IPS DF 4.7 (cell line): ENCODE results near the gene MRPL21.

Experiments
- DNase-seq: peaks from one replicate; pipeline ENCODE4 v3.0.0-alpha.2; 2013; ENCODE audit warnings: low spot score; ENCODE audit errors: extremely low read depth

The MRPL21 gene

GRCh38 chr11:68935066-68935465, 31.4 kb upstream of the MRPL21 start:
- DNase-seq: no peak

- no peak for DNase-seq
Measured at GRCh38 chr11:68934666-68935065, 31.0 kb upstream of the MRPL21 start.

DNA sequence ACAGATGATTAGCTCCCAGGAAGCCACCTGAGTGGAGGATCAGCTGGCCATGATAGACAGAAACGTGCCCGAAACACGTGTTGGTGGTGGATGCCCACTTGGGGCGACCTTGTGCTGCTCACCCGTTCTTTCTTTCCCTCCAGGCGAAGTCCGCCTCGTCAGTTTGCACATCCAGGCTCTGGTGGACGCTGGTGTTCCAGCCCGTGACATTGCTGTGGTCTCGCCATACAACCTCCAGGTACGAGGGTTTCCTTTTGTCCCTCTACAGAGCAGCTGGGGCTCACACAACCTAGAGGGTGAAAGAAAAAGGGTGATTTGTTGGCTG, 30.7 kb upstream of the MRPL21 start:
- no peak for DNase-seq

GRCh38 chr11:68933605-68934320, 30.1 kb upstream of the MRPL21 start:
- DNase-seq: no peak

DNA sequence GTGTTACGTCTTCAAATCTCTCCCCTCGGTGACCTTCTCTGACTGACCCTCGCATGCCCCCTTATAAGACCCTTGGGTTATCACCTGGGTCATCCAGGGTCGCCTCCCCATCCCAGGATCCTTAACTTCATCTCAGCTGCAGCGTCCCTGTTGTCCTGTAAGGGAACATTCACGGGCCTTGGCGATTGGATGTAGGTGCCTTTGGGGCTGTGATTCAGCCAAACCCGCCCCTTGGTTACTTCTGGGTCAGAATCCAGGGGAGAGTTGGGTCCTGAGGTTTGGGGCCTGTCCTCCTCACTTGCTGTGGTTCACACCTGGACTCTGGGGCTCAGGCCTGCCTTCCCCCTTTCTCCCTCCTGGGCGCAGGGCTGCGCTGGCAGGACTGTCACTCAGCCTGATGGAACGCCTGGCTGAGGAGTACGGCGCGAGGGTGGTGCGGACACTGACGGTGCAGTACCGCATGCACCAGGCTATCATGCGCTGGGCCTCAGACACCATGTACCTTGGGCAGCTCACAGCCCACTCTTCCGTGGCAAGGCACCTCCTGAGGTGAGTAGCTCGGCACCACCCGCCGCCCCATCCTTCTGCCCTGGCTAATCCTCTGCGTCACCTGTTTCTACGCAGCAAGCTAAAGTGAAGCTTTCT, 29.4 kb upstream of the MRPL21 start:
- no peak for DNase-seq

- DNase-seq: no peak
Measured at GRCh38 chr11:68932358-68932757, 28.7 kb upstream of the MRPL21 start.

GRCh38 chr11:68931911-68932310, 28.3 kb upstream of the MRPL21 start:
- DNase-seq: no peak

GRCh38 chr11:68930991-68931855, 27.6 kb upstream of the MRPL21 start:
- no peak for DNase-seq

GRCh38 chr11:68929706-68930570, 26.3 kb upstream of the MRPL21 start:
- no peak for DNase-seq

GRCh38 chr11:68929135-68929534, 25.5 kb upstream of the MRPL21 start:
- no peak for DNase-seq

DNA sequence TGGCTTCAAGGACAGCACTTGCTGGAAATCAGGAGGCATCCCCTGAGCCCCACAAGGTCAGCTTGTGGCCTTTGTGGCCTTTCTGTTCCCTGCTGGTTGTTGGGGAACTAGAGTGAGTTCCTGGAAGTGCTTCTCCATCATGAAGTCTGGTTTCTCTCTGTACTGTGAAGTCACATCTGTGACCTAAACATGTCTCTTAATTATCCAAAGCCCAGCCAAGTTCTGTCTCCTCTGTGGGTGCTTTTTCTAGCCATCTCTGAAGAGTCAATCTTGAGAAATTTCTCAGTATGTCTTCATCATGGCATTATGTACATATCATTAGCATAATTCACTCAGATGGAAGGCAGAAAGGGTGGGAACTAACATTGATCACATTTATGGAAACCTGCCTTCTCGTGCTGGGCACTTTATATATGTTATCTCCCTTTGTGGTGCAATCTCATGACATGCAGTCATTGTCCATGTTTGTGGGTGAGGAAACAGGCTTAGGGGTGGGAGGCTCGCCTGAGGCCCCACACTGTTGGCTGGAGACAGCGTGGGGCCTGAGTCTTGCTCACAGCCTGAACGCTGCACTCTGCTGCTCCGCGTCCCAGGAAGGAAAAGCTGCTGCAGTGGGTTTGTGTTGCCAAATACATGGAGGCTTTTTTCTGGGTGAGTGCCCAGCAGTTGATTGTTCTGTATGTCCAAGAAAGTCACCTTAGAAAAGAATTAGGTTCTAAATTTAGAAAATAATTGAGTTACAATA, 24.7 kb upstream of the MRPL21 start:
- DNase-seq: no peak

- DNase-seq: no peak
Measured at GRCh38 chr11:68927280-68928135, 23.9 kb upstream of the MRPL21 start.

DNA sequence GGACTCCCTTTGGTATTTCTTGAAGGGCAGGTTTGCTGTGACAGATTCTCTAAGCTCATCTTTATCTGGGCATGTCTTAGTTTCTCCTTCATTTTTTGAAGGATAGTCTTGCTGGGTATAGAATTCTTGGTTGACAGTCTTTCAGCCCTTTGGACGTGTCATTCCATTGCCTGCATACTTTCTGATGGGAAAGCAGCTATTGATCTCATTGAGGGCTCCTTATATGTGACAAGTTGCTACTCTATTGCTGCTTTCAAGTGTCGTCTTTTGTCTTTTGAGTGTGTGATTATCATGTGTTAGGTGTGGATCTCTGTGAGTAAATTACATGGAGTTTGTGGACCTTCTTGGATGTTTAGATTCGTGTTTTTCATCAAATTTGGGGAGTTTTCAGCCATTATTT, 22.0 kb upstream of the MRPL21 start:
- no peak for DNase-seq

GRCh38 chr11:68924073-68924925, 20.7 kb upstream of the MRPL21 start:
- DNase-seq: no peak

DNA sequence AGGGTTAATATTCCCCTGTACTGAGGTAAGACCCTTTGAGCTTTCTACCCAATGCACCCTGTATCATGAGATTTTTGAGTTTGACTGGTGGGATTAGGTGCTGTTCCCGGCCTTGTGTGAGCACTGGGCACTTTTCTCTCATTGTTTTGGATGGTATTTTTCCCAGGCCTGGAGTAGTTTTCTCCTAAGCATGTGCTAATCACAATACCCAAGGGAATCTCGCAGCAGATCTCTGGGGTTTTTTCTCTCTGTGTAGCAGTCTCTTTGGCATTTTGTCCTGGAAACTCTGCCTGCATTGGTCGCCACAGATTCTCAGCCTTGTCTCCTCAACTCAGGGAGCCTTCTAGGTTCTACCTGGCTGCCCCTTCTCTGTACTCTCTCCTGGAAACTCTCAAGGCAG, 20.0 kb upstream of the MRPL21 start:
- no peak for DNase-seq

- no peak for DNase-seq
Measured at GRCh38 chr11:68916439-68916838, 12.8 kb upstream of the MRPL21 start.

DNA sequence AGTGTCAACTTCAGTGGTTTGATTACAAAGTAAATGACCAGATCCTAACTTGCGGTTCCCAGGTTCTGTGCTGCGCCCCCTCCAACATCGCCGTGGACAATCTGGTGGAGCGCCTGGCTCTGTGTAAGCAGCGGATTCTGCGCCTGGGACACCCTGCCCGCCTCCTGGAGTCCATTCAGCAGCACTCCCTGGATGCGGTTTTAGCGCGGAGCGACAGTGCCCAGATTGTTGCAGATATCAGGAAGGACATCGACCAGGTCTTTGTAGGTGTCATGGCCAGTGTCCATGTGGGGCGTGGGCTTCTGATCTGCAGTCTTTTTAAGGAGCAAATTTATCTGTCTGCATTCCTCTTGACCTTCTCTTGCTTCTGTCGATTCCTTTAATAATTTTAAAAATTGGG, 11.1 kb upstream of the MRPL21 start:
- DNase-seq: no peak

DNA sequence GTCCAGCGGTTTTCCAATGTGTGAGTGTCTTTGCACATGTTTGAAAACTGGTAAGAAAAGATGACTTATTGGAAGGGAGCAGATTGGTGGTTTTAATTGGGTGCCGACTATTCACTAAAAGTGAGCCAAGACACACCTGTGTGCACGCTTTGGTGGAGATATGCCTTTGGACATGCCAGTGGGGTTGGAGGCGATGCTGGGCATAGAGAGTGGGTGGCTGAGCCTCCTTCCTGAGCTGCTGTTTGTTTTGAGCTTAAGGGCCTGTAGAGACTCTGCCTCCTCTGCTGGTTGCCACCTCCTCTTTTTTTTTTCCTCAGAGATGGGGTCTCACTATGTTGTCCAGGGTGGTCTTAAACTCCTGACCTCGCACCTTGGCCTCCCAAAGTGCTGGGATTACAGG, 9.6 kb upstream of the MRPL21 start:
- no peak for DNase-seq

GRCh38 chr11:68912254-68912653, 8.6 kb upstream of the MRPL21 start:
- DNase-seq: no peak
